Activated T-cell treated with anti-CD3 and anti-CD28 coated beads for 24 hours (primary cell): ENCODE measurements around the gene SLMAP.

Experiments used
- DNase-seq: peaks from one replicate; pipeline ENCODE4 v3.0.0-alpha.2; 2020; ENCODE audit warnings: low read depth

The SLMAP gene

DNA sequence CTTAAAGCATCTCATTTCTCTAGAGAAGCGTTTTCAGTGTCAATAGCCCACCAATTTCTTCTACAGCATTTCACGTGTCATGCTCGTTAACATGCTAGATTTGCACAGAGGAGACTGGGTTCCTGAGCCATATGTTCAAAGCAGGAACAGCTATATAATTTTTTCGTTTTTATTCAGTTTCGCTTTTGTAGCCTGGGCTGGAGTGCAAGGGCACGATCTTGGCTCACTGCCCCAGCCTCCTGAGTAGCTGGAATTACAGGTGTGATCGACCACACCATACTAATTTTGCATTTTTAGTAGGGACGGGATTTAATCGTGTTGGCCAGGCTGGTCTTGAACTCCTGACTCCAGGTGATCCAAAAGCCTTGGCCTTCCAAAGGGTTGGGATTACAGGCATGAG is 6.6 kb upstream of the SLMAP start:
- DNase-seq: no peak

DNA sequence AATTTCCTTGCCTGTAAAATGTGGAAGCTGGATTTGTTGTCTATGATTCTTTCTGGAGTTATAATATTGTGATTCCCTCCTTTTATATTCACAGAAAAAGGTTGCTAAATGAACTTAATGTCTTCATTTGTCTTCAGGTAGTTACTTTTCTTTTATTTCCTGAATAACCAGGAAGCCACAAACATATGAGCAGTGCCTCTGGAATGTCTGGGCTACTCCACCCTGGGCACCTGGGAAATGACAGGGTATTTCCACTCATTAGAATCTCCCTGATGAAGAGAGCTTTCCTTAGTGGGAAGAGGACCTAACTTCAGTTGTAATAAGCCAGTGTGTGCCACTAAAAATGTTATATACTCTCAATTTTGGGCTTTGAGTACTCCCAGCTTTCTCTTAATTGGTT is 3.8 kb upstream of the SLMAP start:
- DNase-seq: no peak

DNA sequence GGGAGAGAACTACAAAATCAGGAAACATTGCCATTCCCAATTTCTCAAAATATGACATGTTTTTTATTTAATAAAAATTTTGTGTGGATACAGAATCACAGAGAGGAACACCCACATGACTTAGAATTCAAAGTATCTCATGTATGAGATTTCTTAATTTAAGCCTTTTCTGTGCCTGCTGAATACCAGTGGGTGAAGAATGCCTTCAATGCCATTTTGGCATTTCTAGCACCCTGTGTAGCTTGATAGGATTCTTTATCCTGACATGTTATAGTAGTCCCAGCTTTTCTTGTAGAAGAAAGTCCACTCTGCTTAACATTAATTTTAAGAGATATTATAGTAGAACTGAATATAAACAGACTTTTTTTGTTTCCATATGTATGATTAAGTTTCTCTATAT is 3.1 kb upstream of the SLMAP start:
- no peak for DNase-seq

DNA sequence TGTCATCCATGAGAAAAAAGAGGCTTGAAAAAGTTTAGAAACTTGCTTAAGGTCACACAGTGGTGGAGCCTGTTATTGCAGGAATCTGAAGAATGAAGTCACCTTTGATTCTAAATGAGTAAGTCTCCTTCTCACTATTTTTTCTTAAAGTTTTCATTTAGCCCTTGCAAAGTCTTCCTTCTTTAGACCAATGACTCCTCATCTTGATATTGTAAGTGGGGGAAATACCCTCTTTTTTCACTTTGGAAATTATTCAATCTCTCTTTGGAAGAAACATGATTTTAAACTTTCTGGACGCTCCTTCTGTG is 787 bp upstream of the SLMAP start:
- DNase-seq: no peak

DNA sequence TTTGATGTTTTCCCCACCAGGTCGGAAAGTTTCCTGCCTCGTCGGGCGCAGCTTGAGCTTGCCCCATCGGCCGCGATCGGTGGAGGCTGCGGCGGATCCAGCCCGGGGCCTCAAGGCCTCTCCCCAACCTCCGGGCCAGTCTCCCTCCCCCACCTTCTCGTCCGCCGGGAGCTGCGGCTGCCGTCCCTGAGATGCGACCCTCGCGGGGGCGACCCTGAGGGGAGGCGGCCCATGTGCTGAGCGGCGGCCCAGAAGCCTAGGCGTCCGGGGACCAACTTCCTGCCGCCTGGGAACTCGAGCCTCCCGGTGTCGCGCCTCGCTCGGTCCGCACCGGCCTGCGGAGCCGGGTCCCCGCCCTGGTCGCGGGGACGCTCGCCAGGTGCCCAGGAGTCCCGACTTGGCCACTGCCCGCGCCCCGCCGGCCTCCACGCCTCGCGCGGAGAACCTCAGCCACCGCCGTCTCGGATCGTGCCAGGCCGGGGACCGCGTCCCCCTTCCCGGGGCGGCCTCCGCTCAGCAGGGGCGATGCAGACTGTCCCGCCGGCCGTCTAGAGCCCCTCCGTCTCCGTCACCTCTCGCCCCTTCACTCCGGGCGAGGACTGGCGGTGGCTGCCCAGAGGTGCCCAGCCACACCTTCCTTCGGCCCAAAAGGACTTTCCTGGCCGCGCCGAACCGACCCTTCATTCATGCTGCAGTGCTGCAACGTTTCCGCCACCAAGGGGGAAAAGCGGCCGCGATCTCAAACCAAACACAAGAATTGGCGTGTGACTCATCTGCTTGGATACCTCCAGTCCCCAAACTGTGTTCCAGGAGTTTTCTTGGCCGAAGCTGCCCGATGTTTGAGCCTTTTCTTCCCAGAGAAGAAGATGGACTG is 656 bp downstream of the SLMAP start:
- DNase-seq: peak; percentile 12

DNA sequence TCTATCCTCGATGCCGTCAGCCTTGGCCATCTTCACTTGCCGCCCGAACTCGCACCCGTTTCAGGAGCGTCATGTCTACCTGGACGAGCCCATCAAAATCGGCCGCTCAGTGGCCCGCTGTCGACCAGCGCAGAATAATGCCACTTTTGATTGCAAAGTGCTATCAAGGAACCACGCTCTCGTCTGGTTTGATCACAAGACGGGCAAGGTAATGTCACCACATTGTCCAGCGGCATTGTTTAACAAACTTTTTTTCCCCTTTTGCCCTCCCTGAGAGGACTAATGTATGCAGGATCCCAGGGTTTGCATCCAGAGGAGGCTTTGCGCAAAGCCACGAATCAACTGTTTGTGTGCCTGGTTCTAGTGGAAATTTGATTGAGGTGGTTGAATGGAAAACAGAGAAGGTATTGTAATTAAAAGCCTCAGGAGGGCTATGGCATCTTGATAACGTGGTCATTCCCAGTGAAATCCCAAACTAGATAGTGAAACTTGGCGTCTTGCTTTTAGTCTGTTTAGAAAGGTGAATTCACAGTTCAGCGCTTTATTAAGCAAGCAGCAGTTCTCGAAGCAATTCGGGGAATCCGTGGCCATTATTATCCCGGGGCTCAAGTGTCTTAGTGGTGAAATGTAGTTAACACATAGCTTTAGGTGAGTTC is 1.7 kb downstream of the SLMAP start:
- no peak for DNase-seq

DNA sequence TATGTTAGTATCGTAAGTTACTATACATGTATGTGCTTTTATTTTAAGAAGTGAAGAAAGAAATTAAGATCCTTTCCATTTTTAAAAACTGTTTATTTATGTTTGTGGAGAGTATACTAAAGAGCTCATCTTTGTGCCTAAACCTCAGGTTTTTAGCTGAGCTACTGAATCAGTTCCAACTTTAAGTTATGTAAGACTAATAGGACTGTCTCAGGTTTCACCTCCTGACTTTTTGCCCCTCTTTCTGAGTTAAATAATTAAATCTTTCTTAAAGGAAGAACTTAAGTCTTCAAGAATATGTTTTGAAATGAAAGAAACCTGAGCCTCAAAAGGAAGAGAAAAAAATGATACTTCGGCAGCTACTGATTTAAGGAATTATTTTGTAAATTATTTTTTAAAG is 2.6 kb downstream of the SLMAP start:
- DNase-seq: no peak

DNA sequence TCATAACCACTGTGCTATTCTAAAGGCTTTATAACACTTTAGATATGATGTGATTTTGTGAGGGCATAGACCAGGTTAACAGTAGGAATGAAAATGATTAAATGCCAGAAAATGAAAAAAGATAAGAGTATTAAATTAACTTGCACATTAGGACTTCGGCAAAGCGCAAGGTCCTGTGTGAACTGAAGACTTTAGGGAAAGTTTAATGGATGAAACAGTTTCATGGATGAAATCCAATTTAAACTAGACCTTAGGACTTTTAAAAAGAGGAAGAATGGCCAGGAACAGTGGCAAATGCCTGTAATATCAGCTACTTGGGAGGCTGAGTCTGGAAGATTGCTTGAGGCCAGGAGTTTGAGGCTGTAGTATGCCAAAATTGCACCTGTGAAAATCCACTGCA is 8.7 kb downstream of the SLMAP start:
- DNase-seq: no peak

DNA sequence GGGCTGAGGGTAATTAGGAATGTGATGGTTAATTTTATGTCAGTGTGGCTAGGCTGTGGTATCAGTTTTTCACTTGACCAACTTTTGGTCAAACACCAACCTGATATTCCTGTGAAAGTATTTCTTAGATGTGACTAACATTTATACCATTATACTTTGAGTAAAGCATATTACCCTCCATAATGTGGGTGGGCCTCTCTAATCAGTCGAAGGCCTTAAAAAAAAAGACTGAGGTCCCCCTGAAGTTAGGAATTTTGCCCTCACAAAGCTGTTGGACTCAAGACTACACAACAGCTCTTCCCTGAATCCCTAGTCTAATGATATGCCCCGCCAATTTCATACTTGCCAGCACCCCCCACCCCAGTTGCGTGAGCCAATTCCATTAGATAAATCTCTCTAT is 12.5 kb downstream of the SLMAP start:
- DNase-seq: no peak

DNA sequence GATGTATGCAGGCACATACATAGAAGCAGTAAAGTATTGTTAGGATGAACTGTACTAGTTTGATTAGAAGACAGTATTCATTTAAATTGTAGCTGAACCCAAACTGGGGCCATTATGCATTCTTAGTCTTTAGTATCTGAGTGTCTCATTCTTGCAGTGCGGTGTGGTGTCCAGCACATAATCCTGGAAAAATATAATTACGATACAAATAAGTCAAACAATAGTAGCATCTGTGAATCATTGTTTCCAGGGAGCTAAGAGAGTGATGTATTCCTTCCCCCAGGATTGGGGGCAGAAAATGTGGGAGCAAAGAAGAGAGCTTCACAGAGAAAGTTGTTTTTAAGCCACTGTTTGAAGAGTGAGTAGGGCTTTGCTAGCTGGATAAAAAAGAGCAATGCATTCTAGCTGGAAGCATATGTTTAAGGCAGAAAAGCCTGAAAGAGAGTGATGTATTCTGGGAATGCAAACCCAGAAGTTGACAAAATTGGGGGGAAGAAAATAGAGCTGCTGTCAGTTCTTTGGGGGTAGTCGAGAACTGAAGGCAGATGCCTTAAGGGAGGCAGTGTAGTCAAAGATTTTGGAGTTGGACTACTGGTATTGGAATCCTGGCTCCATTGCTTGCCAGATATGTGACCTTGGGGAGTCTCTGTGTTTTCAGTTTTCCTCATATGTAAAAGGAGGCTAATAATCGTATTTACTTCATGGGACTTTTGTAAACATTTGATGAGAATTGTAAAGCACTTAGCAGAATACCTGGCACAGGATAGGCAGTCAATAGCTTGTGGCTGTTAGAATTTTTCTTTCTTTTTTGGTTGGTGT is 14.1 kb downstream of the SLMAP start:
- no peak for DNase-seq

DNA sequence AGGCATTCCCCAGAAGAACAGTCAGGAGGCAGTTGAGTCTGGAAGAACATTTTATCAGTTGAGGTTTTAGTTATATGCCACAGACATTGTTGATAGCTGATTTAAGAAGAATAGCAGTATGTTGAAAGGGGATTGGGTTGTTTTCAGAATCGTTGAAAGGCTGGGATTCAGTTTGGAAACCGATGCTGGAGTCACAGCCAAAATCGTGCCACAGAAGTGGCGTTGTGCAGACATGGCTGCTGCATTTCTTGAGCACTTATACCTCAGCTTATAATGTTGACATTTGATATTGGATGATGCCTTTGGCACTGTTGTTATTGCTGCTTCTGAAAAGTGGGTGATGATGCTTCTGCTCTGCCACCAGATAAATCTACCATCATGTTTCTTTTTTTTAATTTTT is 16.1 kb downstream of the SLMAP start:
- DNase-seq: no peak

DNA sequence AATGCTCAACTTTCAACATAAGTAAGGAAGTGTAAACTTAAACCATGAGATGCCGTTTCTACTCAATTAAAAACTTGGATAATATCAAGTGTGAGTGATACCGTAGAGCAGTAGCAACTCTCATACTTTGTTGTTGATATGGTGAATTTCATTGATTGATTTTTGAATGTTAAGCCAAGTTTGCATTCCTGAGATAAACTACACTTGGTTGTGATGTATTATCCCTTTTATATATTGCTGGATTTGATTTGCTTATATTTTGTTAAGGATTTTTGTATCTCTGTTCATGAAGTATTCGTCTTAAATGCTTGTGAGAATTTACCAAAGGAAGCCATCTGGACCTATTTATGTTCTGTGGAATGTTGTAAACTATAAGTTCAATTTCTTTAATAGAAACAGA is 21.7 kb downstream of the SLMAP start:
- DNase-seq: no peak

DNA sequence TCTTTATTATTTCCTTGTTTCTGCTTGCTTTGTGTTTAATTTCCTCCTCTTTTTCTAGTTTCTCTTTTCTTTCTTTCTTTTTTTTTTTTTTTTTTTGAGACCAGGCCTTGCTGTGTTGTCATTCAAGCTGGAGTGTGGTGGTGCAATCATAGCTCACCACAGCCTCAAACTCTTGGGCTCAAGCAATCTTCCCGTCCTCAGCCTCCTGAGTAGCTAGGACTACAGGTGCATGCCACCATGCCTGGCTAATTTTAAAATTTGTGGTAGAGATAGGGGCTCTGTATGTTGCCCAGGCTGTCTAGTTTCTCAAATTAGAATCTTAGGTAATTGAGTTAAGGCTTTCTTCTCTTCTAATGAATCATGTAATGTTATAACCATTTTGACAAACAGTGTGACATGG is 22.4 kb downstream of the SLMAP start:
- DNase-seq: no peak

DNA sequence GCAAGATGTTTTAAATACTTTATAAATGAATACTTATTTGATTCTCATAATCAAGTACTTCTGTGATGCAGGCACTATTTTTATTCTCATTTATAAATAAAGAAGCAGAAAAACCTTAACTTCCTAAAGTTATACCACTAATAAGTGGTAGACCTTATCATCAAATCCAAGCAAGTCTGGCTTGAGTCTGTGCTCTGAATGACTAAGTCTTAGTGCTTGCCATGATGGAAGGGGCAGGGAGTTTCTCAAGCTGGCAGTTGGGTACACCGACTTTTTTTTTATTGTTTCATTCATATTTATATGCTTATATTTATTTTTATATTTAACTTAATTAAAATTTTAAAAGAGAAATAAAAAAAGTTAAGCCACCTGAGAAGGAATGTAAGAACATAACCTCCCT is 23.6 kb downstream of the SLMAP start:
- DNase-seq: no peak

DNA sequence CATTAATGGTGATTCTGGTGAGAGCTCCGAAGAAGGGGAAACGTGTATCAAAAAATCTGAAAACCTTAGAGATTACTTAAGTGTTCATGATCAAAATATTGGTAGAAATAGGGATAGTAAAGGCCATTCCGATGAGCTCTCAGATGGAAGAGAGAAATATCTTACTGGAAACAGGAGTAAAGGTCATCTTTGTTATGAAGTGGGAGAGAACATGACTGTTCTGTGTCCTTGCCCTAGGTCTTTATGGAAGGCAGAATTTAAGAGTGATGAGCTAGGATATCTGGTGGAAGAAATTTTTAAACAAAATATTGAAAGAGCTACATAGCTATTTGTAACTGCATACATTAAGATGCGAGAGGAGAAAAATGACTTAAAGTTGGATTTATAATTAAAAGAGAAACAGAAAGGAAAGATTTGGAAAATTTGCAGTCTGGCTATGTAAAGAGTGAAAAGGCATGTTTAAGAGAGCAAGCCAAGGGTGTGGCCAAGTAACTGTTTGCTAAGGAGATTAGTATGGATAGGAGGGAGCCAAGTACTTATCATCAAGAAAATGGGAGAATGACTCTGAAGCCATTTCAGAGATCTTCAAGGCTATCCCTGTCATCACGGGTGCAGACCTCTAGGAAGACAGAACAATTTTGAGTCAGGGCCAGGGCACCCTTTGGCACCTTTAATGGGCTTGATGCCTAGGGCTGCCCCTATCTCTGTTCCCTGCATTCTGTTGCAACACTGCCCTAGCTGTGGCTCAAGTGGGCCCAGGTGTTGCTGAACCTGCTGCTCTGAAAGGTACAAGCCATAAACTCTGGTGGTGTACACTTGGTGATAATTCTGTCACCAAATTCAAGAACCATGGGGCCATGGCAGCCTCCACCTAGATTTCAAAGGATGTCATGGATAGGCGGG is 27.3 kb downstream of the SLMAP start:
- DNase-seq: no peak

DNA sequence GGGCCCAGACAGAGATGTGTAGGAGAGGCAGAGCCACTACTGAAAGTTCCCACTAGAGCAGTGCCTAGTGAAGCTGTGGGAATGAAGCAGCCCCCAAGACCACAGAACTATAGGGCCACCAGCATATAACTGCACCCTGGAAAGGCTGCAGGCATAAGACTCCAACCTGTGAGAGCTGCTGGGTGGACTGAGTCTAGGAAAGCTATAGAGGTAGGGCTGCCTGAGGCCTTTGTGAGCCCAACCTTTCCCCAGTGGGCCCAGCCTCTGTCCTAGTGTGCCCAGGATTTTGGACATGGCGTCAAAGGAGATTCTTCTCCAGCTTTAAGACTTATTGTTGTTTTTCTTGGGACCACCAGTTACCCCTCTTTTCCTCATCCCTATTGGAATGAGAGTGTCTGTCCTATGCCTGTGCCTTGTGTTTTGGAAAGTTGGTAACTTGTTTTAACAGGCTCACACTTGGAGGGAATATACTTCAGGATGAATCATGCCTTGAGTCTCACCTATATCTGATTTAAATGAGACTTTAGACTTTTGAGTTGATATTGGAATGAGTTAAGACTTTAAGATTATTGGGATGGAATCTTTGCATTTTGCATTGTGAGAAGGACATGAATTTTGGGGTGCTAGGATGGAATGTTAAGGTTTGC is 28.1 kb downstream of the SLMAP start:
- no peak for DNase-seq

DNA sequence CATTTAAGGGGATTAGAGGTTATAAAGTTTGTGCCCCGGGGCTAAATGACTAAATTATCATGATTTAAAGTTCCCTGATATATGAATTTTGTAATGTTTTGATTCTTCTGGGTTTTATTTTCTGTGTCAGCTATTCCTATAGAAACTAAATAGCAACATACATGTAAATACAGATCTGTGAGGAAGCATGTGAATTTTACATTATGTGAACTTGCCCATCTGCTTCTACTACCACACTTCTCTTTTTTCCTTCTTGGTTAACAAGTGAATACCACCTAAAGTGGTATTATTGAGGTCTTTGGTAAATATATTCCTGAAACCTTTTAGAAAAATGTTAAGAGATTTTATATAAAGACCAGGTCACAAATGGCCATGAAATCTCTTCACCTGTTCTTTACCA is 29.3 kb downstream of the SLMAP start:
- DNase-seq: no peak

DNA sequence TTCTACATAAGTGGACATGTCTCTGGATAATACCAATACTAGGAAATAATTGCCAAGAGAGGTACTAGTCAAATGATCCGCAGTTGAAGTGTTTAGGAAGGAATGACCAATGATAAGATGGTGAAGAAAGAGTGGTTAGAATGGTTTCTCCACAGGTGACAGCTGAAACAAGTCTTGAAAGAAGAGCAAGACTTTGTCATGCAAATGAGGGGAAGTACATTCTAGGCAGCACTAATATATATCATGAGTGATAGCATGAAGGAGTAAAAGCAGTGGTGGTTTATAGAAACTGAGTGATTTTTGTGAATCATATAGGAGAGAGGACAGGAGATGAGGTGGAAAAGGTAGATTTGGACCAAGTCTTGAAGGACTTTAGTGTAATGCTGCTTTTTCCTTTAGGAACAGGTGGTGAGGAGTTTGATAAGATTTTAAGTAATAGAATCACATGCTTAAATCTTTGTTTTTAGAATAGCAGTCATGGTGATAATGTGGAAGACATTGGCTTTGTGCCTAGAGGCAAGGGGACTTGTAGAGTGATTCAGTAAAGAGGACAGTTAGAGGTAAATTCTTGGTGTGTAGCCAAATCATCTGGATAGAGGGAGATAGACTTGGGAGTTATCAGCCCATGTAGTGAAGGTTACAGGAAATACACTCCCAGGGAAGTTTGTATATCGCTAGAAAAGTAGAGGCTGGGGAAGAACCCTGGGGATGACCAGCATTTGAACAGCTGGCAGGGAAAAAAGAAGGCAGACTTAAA is 31.9 kb downstream of the SLMAP start:
- no peak for DNase-seq

DNA sequence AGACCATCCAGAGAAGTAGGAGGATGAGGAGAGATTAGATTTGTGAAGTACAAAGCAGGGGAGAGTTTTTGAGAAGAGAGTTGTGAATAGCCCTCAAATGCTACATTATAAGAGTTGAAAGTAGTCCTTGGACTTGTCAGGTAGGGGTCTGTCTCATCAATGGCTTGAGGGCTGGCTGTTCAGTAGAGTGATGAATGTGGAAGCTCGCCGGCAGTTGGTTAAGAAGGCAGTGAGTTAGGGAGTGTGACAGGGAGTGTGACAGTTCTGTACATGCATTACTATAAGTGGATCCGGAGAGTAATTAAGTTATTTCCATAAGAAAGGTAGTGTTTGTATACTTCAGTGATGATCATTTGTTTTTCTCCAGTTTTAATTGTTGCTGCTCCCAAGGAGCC is 32.5 kb downstream of the SLMAP start:
- DNase-seq: no peak

DNA sequence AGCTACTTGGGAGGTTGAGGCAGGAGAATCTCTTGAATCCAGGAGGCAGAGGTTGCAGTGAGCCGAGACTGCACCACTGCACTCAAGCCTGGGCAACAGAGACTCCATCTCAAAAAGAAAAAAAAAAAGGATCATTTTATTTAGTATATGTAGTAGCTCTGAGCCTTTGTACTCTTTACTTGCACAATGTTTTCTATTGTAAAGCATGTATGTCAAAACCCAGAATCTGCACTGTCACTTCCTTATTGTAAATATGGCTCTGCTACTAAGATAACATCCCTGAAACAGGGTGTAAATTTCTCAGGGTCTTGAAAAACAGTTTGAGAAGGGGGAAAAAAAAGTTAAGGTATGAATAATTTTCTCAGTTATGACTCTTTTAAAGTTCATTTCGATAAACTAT is 35.1 kb downstream of the SLMAP start:
- no peak for DNase-seq

DNA sequence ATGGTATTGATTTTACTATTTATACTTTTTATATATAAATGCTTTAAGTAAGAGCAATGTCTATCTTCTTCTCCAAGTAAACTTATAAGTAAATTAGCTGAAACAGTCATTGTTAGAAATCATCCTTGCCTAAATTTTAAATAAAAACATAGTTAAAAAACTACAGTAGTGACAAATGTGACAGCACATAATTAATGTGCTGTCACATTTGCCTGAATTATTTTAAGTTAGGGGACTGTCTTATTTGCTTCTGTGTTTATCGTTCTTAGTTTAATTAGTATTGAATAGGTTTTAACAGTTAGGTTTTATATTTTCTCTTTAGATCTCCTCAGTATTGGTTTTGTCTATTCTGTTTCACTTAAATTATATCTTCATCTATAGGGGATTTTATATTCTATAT is 36.1 kb downstream of the SLMAP start:
- no peak for DNase-seq
